Left ventricle myocardium inferior (tissue), 1 donor: ENCODE measurements around the gene NOB1. TPM values are rescaled to one million over a fixed set of nuclear protein-coding genes. Genes with fewer than 3 reads are reported as not detected.

ENCODE experiments used
- DNase-seq: peaks from one replicate; pipeline ENCODE4 v3.0.0-alpha.2; 2020
- H3K27ac ChIP-seq: fragments of 200-600 bp; replicated peaks from 2 replicates; pipeline ENCODE4 v1.8.0; 2021
- H3K27me3 ChIP-seq: fragments of 200-600 bp; 2 replicates; pipeline ENCODE4 v1.8.0; 2021; ENCODE audit warnings: low read depth
- H3K36me3 ChIP-seq: fragments of 200-600 bp; 2 replicates; pipeline ENCODE4 v1.8.0; 2021
- H3K4me1 ChIP-seq: fragments of 200-600 bp; 2 replicates; pipeline ENCODE4 v1.8.0; 2021
- H3K4me3 ChIP-seq: fragments of 200-600 bp; 2 replicates; pipeline ENCODE4 v1.8.0; 2021; ENCODE audit warnings: mild to moderate bottlenecking, moderate library complexity
- H3K9me3 ChIP-seq: fragments of 200-600 bp; replicated peaks from 2 replicates; pipeline ENCODE4 v1.8.0; 2021
- CTCF ChIP-seq: fragments of 200-600 bp; IDR thresholded peaks from 2 replicates; pipeline ENCODE4 v1.8.0; 2021; ENCODE audit warnings: antibody characterized with exemption, mild to moderate bottlenecking, borderline replicate concordance
- intact Hi-C: fragments of 100-400 bp; cut with micrococcal nuclease; formaldehyde crosslinking; loops from one replicate; pipeline ENCODE4 v1.11.0; 2022
- total RNA-seq: library from RNA; stranded (reverse); fragmentation: NEBNext Ultra II Directional; extraction: Animal tissue kit (Norgen Biotek cat#: 25700); gene quantifications from one replicate; pipeline ENCODE4 v1.2.1, GENCODE V29; 2021
- donor health status: DM: no; HTN: yes; CAD: no; lungs with severe emphysema.

The NOB1 gene
- total RNA-seq, 1 donor from 2014 or later, result 14.7 TPM

DNA sequence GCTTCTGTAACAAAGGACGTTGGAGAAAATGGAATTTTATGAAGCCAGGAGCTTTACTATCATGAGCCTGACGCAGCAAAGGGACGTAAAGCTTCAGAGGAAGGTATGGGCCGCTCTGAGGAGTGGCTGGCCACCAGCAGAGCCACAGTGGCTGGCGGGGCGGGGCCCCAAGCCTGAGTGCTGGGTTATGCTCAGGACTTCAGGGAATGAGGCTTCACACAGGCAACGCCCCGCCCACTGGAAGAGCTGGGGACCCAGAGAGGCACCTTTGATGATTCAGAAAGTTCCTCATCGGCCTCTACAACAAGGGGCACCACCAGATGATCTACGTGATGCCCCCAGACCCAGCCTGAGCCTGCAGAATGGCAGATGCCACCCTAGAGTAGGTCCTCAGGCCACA lies 8.8 kb downstream of the NOB1 start:
- Histone ChIP-seq H3K36me3 (peaks cover 99% of the 10 kb centered on the region), H3K4me1 (peaks cover 16% of the 10 kb centered on the region)
- TF ChIP-seq CTCF, result no peak

DNA sequence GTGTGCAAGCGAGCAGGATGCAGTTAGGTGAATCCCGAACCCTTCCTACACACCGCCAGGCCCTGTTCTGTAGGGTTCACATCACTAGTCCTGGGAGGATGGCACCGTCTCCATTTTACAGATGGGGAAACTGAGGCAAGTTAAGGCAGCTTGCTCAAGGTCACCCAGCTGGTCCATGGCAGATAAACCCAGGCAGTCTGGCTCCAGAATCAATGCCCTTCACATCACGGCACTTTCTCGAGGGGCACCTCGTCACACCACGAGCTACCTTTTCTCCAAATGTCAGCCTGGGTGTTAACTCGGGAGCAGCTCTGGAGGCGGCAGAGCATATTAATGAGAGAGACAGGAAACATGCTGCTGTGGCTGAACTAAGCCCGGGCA lies 9.5 kb downstream of the NOB1 start:
- TF ChIP-seq CTCF, result no peak

More for the DNA sequence above, 8.8 kb downstream of the NOB1 start:
- intact Hi-C loops, result no loop called here
- DNase-seq, result no peak
- Histone ChIP-seq H3K27ac (no peak overlapping the region), H3K9me3 (no peaks in the 10 kb centered on the region), H3K27me3 (no peaks in the 10 kb centered on the region), H3K4me3 (no peak overlapping the region)

DNA sequence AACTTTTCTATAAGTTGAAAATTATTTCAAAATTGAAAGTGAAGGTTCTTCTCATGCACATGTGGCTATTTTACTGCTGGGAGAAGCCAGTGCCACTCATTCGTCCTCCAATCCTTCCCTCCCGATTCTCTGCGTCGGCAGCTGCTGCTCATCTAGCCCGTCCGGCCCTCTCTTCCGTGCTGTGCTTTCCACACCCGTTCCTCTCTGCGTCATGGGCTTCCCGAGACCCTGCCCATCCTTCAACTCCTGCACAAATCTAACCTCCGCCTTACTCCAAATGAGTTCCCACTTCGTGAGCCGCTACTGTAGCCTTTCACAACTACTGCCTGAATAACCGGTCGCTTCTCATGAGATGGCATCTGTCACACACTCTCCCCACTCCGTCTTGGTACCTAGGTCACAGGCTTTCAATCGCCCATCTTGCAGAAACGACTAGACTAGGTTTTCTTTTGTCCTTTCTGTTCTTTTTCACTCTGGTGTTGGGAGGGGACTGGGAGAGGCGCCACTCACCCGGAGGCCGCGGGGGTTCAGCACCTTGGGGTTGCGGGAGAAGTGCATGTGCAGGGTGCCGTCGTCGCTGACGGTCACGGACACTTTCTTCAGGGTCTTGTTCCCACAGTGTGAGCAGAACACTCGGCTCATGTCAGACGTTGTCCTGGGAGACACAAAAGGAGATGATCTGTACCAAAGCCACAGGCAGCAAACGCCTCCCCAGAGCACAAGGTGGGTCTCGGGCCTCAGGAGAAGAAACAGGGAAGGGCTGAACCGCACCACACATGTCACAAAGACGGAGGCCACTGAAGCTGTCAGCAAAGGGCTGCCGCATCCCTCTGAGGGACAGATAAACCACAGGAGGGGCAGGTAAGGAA lies 10.1 kb downstream of the NOB1 start:
- no peak overlapping the region for H3K4me3 ChIP-seq
- no peak for TF ChIP-seq CTCF
- intact Hi-C loops, result no loop called here
- H3K27me3 ChIP-seq, result no peaks in the 10 kb centered on the region
- no peaks in the 10 kb centered on the region for H3K9me3 ChIP-seq
- H3K36me3 ChIP-seq, result peaks cover 96% of the 10 kb centered on the region
- H3K27ac ChIP-seq, result no peak overlapping the region
- H3K4me1 ChIP-seq, result peaks cover 16% of the 10 kb centered on the region
- DNase-seq, result no peak

More for the DNA sequence above, 9.5 kb downstream of the NOB1 start:
- no peak overlapping the region for H3K4me3 ChIP-seq
- peaks cover 16% of the 10 kb centered on the region for H3K4me1 ChIP-seq
- no peak overlapping the region for H3K27ac ChIP-seq
- H3K36me3 ChIP-seq, result peaks cover 99% of the 10 kb centered on the region
- H3K27me3 ChIP-seq, result no peaks in the 10 kb centered on the region
- no peaks in the 10 kb centered on the region for H3K9me3 ChIP-seq
- intact Hi-C loops, result no loop called here
- no peak for DNase-seq

DNA sequence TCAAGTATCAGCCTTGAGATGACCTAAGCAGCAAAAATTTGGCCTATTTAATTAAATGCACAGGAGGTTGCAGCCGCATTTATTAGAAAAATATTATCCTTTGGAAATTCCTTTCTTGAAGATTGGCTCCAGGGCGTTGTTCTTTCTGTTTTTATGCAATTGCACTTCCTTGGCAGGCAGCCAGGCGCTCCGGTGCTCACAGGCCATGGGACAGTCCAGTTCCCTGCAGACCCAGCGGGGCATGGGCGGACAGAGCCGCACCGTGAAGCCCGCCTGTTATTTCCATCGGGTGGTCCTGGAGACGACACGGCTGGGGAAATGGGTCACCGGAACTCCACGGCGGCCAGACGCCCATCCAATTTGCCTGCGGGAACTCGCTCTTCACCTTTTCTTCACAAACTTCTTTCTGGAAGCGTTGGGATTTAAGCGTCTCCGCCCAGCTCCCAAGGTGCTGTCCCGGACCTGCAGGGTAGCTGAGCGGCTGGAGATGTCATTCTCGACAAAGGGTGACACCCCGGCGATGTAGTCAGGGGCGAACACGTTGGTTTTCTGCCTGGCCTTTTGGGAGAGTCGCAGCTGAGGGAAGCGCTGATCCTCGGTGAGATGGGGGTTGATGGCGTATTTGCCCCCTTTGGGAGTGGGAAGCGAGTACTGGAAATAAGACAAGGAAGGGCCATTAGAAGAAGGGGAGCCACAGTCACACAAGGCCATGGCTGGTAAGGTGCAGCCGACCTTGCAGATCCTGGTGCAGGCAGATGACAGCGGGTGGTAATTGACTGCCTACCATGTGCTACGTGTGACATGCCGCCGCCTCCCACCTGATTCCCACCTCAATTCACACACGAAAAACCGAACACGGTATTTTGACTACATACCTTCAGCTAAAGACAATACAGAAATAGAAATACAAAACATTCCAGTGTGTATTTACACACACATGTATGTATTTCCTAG lies 12.5 kb downstream of the NOB1 start:
- intact Hi-C loops, result no loop called here
- TF ChIP-seq CTCF, result no peak
- no peaks in the 10 kb centered on the region for H3K9me3 ChIP-seq
- peaks cover 21% of the 10 kb centered on the region for H3K4me1 ChIP-seq
- peak overlapping the region; percentile 70 for H3K27ac ChIP-seq
- peaks cover 72% of the 10 kb centered on the region for H3K36me3 ChIP-seq
- DNase-seq, result peak; percentile 83
- H3K27me3 ChIP-seq, result no peaks in the 10 kb centered on the region
- peak overlapping the region; percentile 18 for H3K4me3 ChIP-seq

DNA sequence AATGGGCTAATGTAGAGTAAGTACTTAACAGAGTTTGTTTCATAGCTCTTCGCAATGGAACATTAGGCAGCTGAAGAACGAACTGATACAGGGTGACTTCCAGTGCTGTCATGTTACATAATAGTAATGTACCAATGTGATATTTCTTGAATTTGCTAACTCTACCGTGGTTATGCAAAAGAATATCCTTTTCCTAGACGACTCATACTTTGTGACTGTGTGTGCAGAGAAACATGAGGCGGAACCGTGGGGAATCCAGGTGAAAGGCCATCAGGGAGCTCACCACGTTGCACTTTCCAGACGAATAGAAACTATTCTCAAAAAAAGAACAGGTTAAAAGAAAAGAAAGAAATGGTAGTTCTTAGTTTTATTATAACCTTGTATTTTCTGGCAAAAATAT lies 13.2 kb downstream of the NOB1 start:
- H3K36me3 ChIP-seq, result peaks cover 65% of the 10 kb centered on the region
- peak overlapping the region; percentile 70 for H3K27ac ChIP-seq
- TF ChIP-seq CTCF, result no peak
- no peaks in the 10 kb centered on the region for H3K9me3 ChIP-seq
- no peak for DNase-seq
- no peaks in the 10 kb centered on the region for H3K27me3 ChIP-seq
- H3K4me3 ChIP-seq, result no peak overlapping the region
- intact Hi-C loops, result no loop called here
- peaks cover 27% of the 10 kb centered on the region for H3K4me1 ChIP-seq
